ENCODE measurements around the gene CYGB. TPM values are rescaled to one million over a fixed set of nuclear protein-coding genes. Genes with fewer than 3 reads are reported as not detected.

Gene CYGB
- total and polyA plus RNA-seq, 2 of the 13 experiments (the other 11 are each of a cell fraction or from before 2014, with no cell fraction given): 18.9 to 27.1 TPM

GRCh38 chr17:76557368-76558197, 20.1 kb upstream of the CYGB start (continued):
- TF ChIP-seq ZNF678 (CRISPR knock-in tag; IDR thresholded peaks at IDR 0.05) (no peak; the same call in 1 of the 2 replicates), ZNF713 (CRISPR knock-in tag; IDR thresholded peaks at IDR 0.05) (no peak), NFE2L1 (CRISPR knock-in tag; IDR thresholded peaks at IDR 0.05; ENCODE audit: borderline replicate concordance) (peak; percentile 74; the same call in 1 of the 2 replicates), CAMTA2 (CRISPR knock-in tag; IDR thresholded peaks at IDR 0.05; ENCODE audit: borderline replicate concordance) (no peak; the same call in 1 of the 2 replicates), IKZF4 (CRISPR knock-in tag; IDR thresholded peaks at IDR 0.05; ENCODE audit: borderline replicate concordance, low read depth, not compliant biosample characterization) (no peak), ISX (CRISPR knock-in tag; conservative IDR thresholded peaks at IDR 0.05) (no peak), KDM2A (CRISPR knock-in tag; IDR thresholded peaks at IDR 0.05; ENCODE audit: borderline replicate concordance, low read depth) (peak; percentile 93), TBL1XR1 (IDR thresholded peaks at IDR 0.05; ENCODE audit: borderline replicate concordance, low read length, partially characterized antibody) (peak; percentile 83), ZNF30 (CRISPR knock-in tag; IDR thresholded peaks at IDR 0.05) (peak; percentile 68; the same call in 1 of the 2 replicates), MEIS2 (CRISPR knock-in tag; IDR thresholded peaks at IDR 0.05) (peak; percentile 15; the same call in 1 of the 2 replicates), KDM5B (CRISPR knock-in tag; IDR thresholded peaks at IDR 0.05; ENCODE audit: borderline replicate concordance) (peak; percentile 78), NFRKB (IDR thresholded peaks at IDR 0.05) (peak; percentile 56), KLF6 (CRISPR knock-in tag; IDR thresholded peaks at IDR 0.05) (peak; percentile 90), ZNF607 (CRISPR knock-in tag; IDR thresholded peaks at IDR 0.05; ENCODE audit: borderline replicate concordance) (peak; percentile 35; the same call in 1 of the 2 replicates), FOSL1 (CRISPR knock-in tag; IDR thresholded peaks at IDR 0.05; ENCODE audit: borderline replicate concordance) (no peak), SP1 (IDR thresholded peaks at IDR 0.05) (peak; percentile 94), SP1 (CRISPR knock-in tag; IDR thresholded peaks at IDR 0.05) (peak; percentile 49; the same call in 1 of the 2 replicates), SMAD9 (CRISPR knock-in tag; IDR thresholded peaks at IDR 0.05) (no peak), ZNF616 (CRISPR knock-in tag; IDR thresholded peaks at IDR 0.05; ENCODE audit: low read depth) (peak; percentile 64; the same call in 1 of the 2 replicates), ZNF232 (CRISPR knock-in tag; IDR thresholded peaks at IDR 0.05; ENCODE audit: borderline replicate concordance) (peak; percentile 50), HOXD1 (CRISPR knock-in tag; IDR thresholded peaks at IDR 0.05) (peak; percentile 68; the same call in 1 of the 2 replicates), PBX3 (CRISPR knock-in tag; IDR thresholded peaks at IDR 0.05; ENCODE audit: borderline replicate concordance) (no peak; the same call in 1 of the 2 replicates), RARA (CRISPR knock-in tag; IDR thresholded peaks at IDR 0.05) (peak; percentile 88), CCDC6 (CRISPR knock-in tag; IDR thresholded peaks at IDR 0.05) (no peak; the same call in none of the 2 replicates)
- TF ChIP-seq, protein P1, sequence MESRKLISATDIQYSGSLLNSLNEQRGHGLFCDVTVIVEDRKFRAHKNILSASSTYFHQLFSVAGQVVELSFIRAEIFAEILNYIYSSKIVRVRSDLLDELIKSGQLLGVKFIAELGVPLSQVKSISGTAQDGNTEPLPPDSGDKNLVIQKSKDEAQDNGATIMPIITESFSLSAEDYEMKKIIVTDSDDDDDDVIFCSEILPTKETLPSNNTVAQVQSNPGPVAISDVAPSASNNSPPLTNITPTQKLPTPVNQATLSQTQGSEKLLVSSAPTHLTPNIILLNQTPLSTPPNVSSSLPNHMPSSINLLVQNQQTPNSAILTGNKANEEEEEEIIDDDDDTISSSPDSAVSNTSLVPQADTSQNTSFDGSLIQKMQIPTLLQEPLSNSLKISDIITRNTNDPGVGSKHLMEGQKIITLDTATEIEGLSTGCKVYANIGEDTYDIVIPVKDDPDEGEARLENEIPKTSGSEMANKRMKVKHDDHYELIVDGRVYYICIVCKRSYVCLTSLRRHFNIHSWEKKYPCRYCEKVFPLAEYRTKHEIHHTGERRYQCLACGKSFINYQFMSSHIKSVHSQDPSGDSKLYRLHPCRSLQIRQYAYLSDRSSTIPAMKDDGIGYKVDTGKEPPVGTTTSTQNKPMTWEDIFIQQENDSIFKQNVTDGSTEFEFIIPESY (CRISPR knock-in tag; IDR thresholded peaks at IDR 0.05): peak; percentile 62; the same call in 1 of the 2 replicates
- TF ChIP-seq, protein P2, sequence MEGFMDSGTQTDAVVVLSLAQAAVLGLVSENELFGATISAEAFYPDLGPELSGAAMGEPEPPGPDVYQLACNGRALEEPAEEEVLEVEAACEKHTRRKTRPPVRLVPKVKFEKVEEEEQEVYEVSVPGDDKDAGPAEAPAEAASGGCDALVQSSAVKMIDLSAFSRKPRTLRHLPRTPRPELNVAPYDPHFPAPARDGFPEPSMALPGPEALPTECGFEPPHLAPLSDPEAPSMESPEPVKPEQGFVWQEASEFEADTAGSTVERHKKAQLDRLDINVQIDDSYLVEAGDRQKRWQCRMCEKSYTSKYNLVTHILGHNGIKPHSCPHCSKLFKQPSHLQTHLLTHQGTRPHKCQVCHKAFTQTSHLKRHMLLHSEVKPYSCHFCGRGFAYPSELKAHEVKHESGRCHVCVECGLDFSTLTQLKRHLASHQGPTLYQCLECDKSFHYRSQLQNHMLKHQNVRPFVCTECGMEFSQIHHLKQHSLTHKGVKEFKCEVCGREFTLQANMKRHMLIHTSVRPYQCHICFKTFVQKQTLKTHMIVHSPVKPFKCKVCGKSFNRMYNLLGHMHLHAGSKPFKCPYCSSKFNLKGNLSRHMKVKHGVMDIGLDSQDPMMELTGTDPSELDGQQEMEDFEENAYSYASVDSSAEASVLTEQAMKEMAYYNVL (CRISPR knock-in tag; IDR thresholded peaks at IDR 0.05; ENCODE audit: borderline replicate concordance): no peak
